ENCODE data around the gene OPN4. TPM values are rescaled to one million over a fixed set of nuclear protein-coding genes. Genes with fewer than 3 reads are reported as not detected.
A peak's percentile ranks its signal among the peaks of the same experiment; 100 is the strongest.

The OPN4 gene
- total RNA-seq, 6 donors from 2014 or later, result not detected

- no peak for DNase-seq
- H3K9me3 ChIP-seq, result no peaks in the 10 kb centered on the region
- no peak overlapping the region for H3K27ac ChIP-seq
- no peak overlapping the region for H3K4me3 ChIP-seq
- no peak for ATAC-seq (ENCODE audit: low FRiP score in 2 of 2)
- TF ChIP-seq EP300 (IDR thresholded peaks at IDR 0.05), result no peak
- TF ChIP-seq POLR2A (IDR thresholded peaks at IDR 0.05), result no peak
- no peak for TF ChIP-seq CTCF (IDR thresholded peaks at IDR 0.05)
- no peak for TF ChIP-seq POLR2AphosphoS5 (IDR thresholded peaks at IDR 0.05)
- H3K4me1 ChIP-seq, result peaks cover 5 to 13% (median 10%) of the 10 kb centered on the region in 4 donors
- H3K27me3 ChIP-seq, result no peaks in the 10 kb centered on the region
- H3K36me3 ChIP-seq, result no peaks in the 10 kb centered on the region
- 87 to 93% methylated on average over 6 to 8 of the region's 8 CpGs for WGBS, 2 donors
Measured at GRCh38 chr10:86650151-86650550, 4.2 kb upstream of the OPN4 start.

GRCh38 chr10:86651021-86651471, 3.3 kb upstream of the OPN4 start:
- TF ChIP-seq EP300 (IDR thresholded peaks at IDR 0.05) (no peak), CTCF (IDR thresholded peaks at IDR 0.05) (no peak), POLR2AphosphoS5 (IDR thresholded peaks at IDR 0.05) (no peak), POLR2A (IDR thresholded peaks at IDR 0.05) (no peak)
- Histone ChIP-seq H3K4me1 (peaks cover 5 to 13% (median 10%) of the 10 kb centered on the region in 4 donors), H3K9me3 (no peaks in the 10 kb centered on the region), H3K36me3 (no peaks in the 10 kb centered on the region), H3K4me3 (no peak overlapping the region), H3K27ac (no peak overlapping the region), H3K27me3 (no peaks in the 10 kb centered on the region)
- DNase-seq, result no peak
- WGBS, 2 donors, result 85 to 91% methylated on average over 5 to 8 of the region's 8 CpGs
- no peak for ATAC-seq (ENCODE audit: low FRiP score in 2 of 2)

- H3K9me3 ChIP-seq, result no peaks in the 10 kb centered on the region
- TF ChIP-seq CTCF (IDR thresholded peaks at IDR 0.05), result no peak
- no peak for TF ChIP-seq POLR2AphosphoS5 (IDR thresholded peaks at IDR 0.05)
- TF ChIP-seq EP300 (IDR thresholded peaks at IDR 0.05), result no peak
- TF ChIP-seq POLR2A (IDR thresholded peaks at IDR 0.05), result no peak
- 85 to 91% methylated on average over 11 to 12 of the region's 16 CpGs for WGBS, 2 donors
- no peak overlapping the region for H3K4me3 ChIP-seq
- DNase-seq (peak in 1 of 2 donors; percentile 17), ATAC-seq (ENCODE audit: low FRiP score in 2 of 2) (no peak)
- no peaks in the 10 kb centered on the region for H3K27me3 ChIP-seq
- no peak overlapping the region for H3K27ac ChIP-seq
- peaks cover 5 to 13% (median 10%) of the 10 kb centered on the region in 4 donors for H3K4me1 ChIP-seq
- H3K36me3 ChIP-seq, result no peaks in the 10 kb centered on the region
Measured at GRCh38 chr10:86651631-86652331, 2.6 kb upstream of the OPN4 start.

GRCh38 chr10:86652361-86653202, 1.8 kb upstream of the OPN4 start:
- Histone ChIP-seq H3K27me3 (no peaks in the 10 kb centered on the region), H3K36me3 (no peaks in the 10 kb centered on the region), H3K4me1 (peaks cover 5 to 13% (median 10%) of the 10 kb centered on the region in 4 donors), H3K27ac (no peak overlapping the region), H3K9me3 (no peaks in the 10 kb centered on the region), H3K4me3 (no peak overlapping the region)
- DNase-seq (peak in 1 of 2 donors; percentile 15), ATAC-seq (ENCODE audit: low FRiP score in 2 of 2) (no peak)
- TF ChIP-seq POLR2AphosphoS5 (IDR thresholded peaks at IDR 0.05) (no peak), POLR2A (IDR thresholded peaks at IDR 0.05) (no peak), CTCF (IDR thresholded peaks at IDR 0.05) (no peak), EP300 (IDR thresholded peaks at IDR 0.05) (no peak)
- WGBS, 2 donors, result 62 to 70% methylated on average over 6 to 14 of the region's 14 CpGs

Measured in upper lobe of left lung (tissue), 6 donors.